MM.1S (cell line): Measurements from ENCODE around the gene DCLK1.

Experiments used
- EZH2 ChIP-seq: fragments of 300-600 bp; sonication (generic); optimal IDR thresholded peaks from 2 replicates; pipeline ENCODE3; 2017; ENCODE audit warnings: low read depth, mild to moderate bottlenecking, antibody characterized with exemption, low read length, mixed read lengths
- EZH2phosphoT487 ChIP-seq: fragments of 300-600 bp; sonication (generic); IDR thresholded peaks from 2 replicates; pipeline ENCODE4 v1.6.1; 2018; ENCODE audit warnings: antibody characterized with exemption, low read length
- TF ChIP-seq, protein P1 (sequence below): fragments of 300-600 bp; sonication (generic); IDR thresholded peaks from 2 replicates; pipeline ENCODE4 v1.5.1; 2016; ENCODE audit warnings: antibody characterized with exemption, low read length, mixed read lengths

DNA sequence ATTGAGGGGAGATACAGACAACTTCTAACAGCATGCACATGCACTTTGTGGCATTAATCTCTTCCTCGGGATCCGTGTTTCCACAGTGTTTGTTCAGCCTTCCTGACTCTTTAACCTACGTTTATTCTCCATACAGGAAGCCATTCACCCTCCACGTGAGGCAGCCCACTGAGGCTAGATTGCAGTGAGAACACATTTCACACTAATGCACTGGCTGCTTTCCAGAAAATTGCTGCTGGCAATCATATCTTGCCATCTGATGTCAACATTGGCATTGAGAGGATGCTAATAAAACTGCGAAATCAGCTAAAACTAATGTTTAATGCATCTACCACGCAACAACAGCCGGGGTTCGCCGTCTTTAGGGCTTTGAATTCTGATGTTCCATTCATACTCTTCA is 30.0 kb downstream of the DCLK1 start:
- TF ChIP-seq, protein P1, sequence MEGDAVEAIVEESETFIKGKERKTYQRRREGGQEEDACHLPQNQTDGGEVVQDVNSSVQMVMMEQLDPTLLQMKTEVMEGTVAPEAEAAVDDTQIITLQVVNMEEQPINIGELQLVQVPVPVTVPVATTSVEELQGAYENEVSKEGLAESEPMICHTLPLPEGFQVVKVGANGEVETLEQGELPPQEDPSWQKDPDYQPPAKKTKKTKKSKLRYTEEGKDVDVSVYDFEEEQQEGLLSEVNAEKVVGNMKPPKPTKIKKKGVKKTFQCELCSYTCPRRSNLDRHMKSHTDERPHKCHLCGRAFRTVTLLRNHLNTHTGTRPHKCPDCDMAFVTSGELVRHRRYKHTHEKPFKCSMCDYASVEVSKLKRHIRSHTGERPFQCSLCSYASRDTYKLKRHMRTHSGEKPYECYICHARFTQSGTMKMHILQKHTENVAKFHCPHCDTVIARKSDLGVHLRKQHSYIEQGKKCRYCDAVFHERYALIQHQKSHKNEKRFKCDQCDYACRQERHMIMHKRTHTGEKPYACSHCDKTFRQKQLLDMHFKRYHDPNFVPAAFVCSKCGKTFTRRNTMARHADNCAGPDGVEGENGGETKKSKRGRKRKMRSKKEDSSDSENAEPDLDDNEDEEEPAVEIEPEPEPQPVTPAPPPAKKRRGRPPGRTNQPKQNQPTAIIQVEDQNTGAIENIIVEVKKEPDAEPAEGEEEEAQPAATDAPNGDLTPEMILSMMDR = no peak
- TF ChIP-seq EZH2 (no peak), EZH2phosphoT487 (no peak)
